IMR-90 (cell line): Measurements from ENCODE around the gene RB1. TPM values are rescaled to one million over a fixed set of nuclear protein-coding genes. Genes with fewer than 3 reads are reported as not detected.

Experiments
- ATAC-seq: fragments of 200-7000 bp; cut with Tn5 transposase; 2 replicates; pipeline ENCODE4 v1.9.1; 2020; ENCODE audit warnings: low read depth, mild to moderate bottlenecking, moderate library complexity
- BruUV-seq: library from RNA; stranded (reverse); fragments of 400-500 nt; replicated peaks from 2 replicates; lab custom pipeline; 2021; lab: Mats Ljungman, UMichigan
- CTCF ChIA-PET: fragments of 300-600 bp; formaldehyde crosslinking; extraction: SDS; loops from one replicate; lab custom pipeline; 2021; ENCODE audit warnings: antibody characterized with exemption; lab: Yijun Ruan, JAX
- POLR2A ChIA-PET: fragments of 300-600 bp; sonication (Branson Sonifier 250); formaldehyde crosslinking; loops from one replicate; lab custom pipeline; 2022; ENCODE audit warnings: antibody characterized with exemption; ENCODE audit not compliant: unreplicated experiment; lab: Charles Lee
- DNase-seq: peaks from one replicate; pipeline ENCODE4 v3.0.0; 2013
- H2AFZ ChIP-seq: replicated peaks from 2 replicates; pipeline ENCODE3; 2013; ENCODE audit warnings: low read length, mild to moderate bottlenecking; ENCODE audit not compliant: poor library complexity
- H2AK5ac ChIP-seq: 2 replicates; pipeline ENCODE4 v1.6.1; 2013; ENCODE audit warnings: low read depth, low read length, inconsistent platforms
- H2AK9ac ChIP-seq: replicated peaks from 2 replicates; pipeline ENCODE3; 2013; ENCODE audit warnings: mild to moderate bottlenecking, low read depth, low read length, moderate library complexity; ENCODE audit not compliant: poor library complexity
- H2BK120ac ChIP-seq: 2 replicates; pipeline ENCODE4 v1.6.1; 2013; ENCODE audit warnings: low read depth, low read length, inconsistent platforms
- H2BK15ac ChIP-seq: 3 replicates; pipeline ENCODE4 v1.6.1; 2013; ENCODE audit warnings: low read depth, low read length, inconsistent platforms
- H2BK20ac ChIP-seq: 2 replicates; pipeline ENCODE4 v1.6.1; 2013; ENCODE audit warnings: low read depth, mild to moderate bottlenecking, inconsistent platforms, low read length, moderate library complexity
- H2BK5ac ChIP-seq: 2 replicates; pipeline ENCODE4 v1.6.1; 2013; ENCODE audit warnings: mild to moderate bottlenecking, low read depth, low read length, inconsistent platforms; ENCODE audit not compliant: poor library complexity, severe bottlenecking
- H3K14ac ChIP-seq: replicated peaks from 2 replicates; pipeline ENCODE4 v1.6.1; 2013; ENCODE audit warnings: low read depth, low read length, inconsistent platforms
- H3K18ac ChIP-seq: 2 replicates; pipeline ENCODE4 v1.6.1; 2013; ENCODE audit warnings: low read depth, low read length, control low read depth
- H3K23ac ChIP-seq: 2 replicates; pipeline ENCODE4 v1.6.1; 2013; ENCODE audit warnings: low read depth, low read length, inconsistent platforms
- H3K27ac ChIP-seq: 2 replicates; pipeline ENCODE4 v1.5.1; 2013; ENCODE audit warnings: mild to moderate bottlenecking, control low read depth, low read length; ENCODE audit not compliant: insufficient read depth
- H3K27me3 ChIP-seq: 2 replicates; pipeline ENCODE4 v1.6.1; 2013; ENCODE audit warnings: low read length; ENCODE audit not compliant: control insufficient read depth, insufficient read depth
- H3K36me3 ChIP-seq: 2 replicates; pipeline ENCODE4 v1.6.1; 2013; ENCODE audit warnings: low read length, mixed read lengths; ENCODE audit not compliant: control insufficient read depth, insufficient read depth
- H3K4ac ChIP-seq: 2 replicates; pipeline ENCODE4 v1.6.1; 2013; ENCODE audit warnings: low read depth, low read length, inconsistent platforms
- H3K4me1 ChIP-seq: 2 replicates; pipeline ENCODE4 v1.6.1; 2013; ENCODE audit warnings: low read length, mixed read lengths; ENCODE audit not compliant: control insufficient read depth, insufficient read depth
- H3K4me2 ChIP-seq: 2 replicates; pipeline ENCODE4 v1.6.1; 2013; ENCODE audit warnings: low read depth, mild to moderate bottlenecking, control low read depth, low read length, moderate library complexity
- H3K4me3 ChIP-seq: 2 replicates; pipeline ENCODE4 v1.5.1; 2013; ENCODE audit warnings: low read depth, mild to moderate bottlenecking, control low read depth, low read length, moderate library complexity; ENCODE audit not compliant: insufficient read depth
- H3K56ac ChIP-seq: 2 replicates; pipeline ENCODE4 v1.6.1; 2013; ENCODE audit warnings: low read length, inconsistent platforms; ENCODE audit not compliant: insufficient read depth; ENCODE audit errors: extremely low read depth
- H3K79me1 ChIP-seq, 2 experiments: 2 replicates each; pipeline ENCODE4 v1.6.1; 2013; ENCODE audit warnings: low read length in 2 of 2, inconsistent platforms in 1 of 2, low read depth in 1 of 2
- H3K9ac ChIP-seq: 2 replicates; pipeline ENCODE4 v1.6.1; 2013; ENCODE audit warnings: low read depth, low read length, control low read depth
- H3K9me1 ChIP-seq: 2 replicates; pipeline ENCODE4 v1.6.1; 2013; ENCODE audit warnings: low read length, inconsistent platforms; ENCODE audit not compliant: insufficient read depth
- H3K9me3 ChIP-seq: 2 replicates; pipeline ENCODE4 v1.6.1; 2013; ENCODE audit warnings: low read length; ENCODE audit not compliant: control insufficient read depth, insufficient read depth
- H4K20me1 ChIP-seq: 2 replicates; pipeline ENCODE4 v1.6.1; 2013; ENCODE audit warnings: low read length, inconsistent platforms; ENCODE audit not compliant: insufficient read depth
- H4K5ac ChIP-seq: 2 replicates; pipeline ENCODE4 v1.6.1; 2013; ENCODE audit warnings: mild to moderate bottlenecking, low read depth, low read length, control low read depth
- H4K8ac ChIP-seq, 2 experiments: 2 replicates each; pipeline ENCODE4 v1.6.1; 2013; ENCODE audit warnings: low read depth in 2 of 2, low read length in 2 of 2, control low read depth in 1 of 2, inconsistent platforms in 1 of 2
- H4K91ac ChIP-seq: 2 replicates; pipeline ENCODE4 v1.6.1; 2013; ENCODE audit warnings: low read depth, low read length, inconsistent platforms; ENCODE audit not compliant: insufficient read depth
- MAZ ChIP-seq: IDR thresholded peaks from 2 replicates; pipeline ENCODE4 v1.6.1; 2012; ENCODE audit warnings: low read depth, mild to moderate bottlenecking, low read length, improper control_type of control experiment, moderate library complexity, borderline replicate concordance
- WGBS, 2 experiments: methylation state at CpG; one replicate each; pipeline versions ENCODE4 v1.1.5 to v1.1.7; 2013; ENCODE audit warnings: missing lambda C conversion rate in 2 of 2; ENCODE audit not compliant: insufficient read length in 1 of 2; ENCODE audit errors: extremely low coverage in 2 of 2; 5-methylcytosine and 5-hydroxymethylcytosine counted together
- dilution Hi-C: fragments of 300-500 bp; cut with HindIII; formaldehyde crosslinking; loops from one replicate; pipeline ENCODE4 v1.14.3; 2018; ENCODE audit warnings: low sequenced_read_pairs; ENCODE audit not compliant: unreplicated experiment
- in situ Hi-C: fragments of 300-500 bp; cut with MboI; formaldehyde crosslinking; loops from 3 replicates; pipeline ENCODE4 v1.14.3; 2019; ENCODE audit warnings: low sequenced_read_pairs, inconsistent platforms, mixed read lengths
- intact Hi-C: fragments of 100-400 bp; cut with micrococcal nuclease; formaldehyde crosslinking; loops from 2 replicates; pipeline ENCODE4 v1.10.0; 2022
- polyA plus RNA-seq, 3 experiments: library from polyadenylated mRNA; depleted of rRNA; stranded (reverse); fragments of >200 nt; gene quantifications; 2 replicates each; pipeline ENCODE4 v1.2.3, GENCODE V29; 2012; ENCODE audit warnings: low replicate concordance in 1 of 3
- total RNA-seq: library from RNA; depleted of rRNA; stranded (reverse); fragments of >200 nt; gene quantifications from 2 replicates; pipeline ENCODE4 v1.2.3, GENCODE V29; 2012
- TF ChIP-seq, protein P1 (sequence below): conservative IDR thresholded peaks from 2 replicates; pipeline ENCODE4 v1.5.1; 2012; ENCODE audit warnings: mild to moderate bottlenecking, low read depth, low read length, improper control_type of control experiment

The RB1 gene
- total and polyA plus RNA-seq, 2 of the 4 experiments (the other 2 are of a cell fraction), result 11.4 to 15.4 TPM

DNA sequence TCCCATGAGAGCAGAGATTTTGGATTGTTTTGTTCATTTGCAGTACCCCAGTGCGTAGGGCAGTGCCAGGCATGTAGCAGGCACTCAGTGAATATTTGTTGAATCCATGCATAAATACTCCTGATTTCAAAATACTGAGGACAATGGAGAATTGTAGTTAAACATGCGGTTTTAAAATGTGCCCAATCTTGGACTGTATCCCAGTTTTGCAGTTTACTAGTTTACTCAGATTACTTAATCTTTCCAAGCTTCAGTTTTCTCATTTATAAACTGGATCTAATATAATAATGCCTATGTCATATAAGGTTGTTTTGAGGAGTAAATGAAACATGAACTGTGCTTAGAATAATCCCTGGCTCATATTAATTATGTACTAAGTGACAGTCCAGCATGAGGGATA, 190.3 kb downstream of the RB1 start:
- no peaks in the 10 kb centered on the region for H3K79me1 ChIP-seq
- no peaks in the 10 kb centered on the region for H3K27me3 ChIP-seq
- no peaks in the 10 kb centered on the region for H3K9me3 ChIP-seq
- no peak overlapping the region for H2AFZ ChIP-seq
- ChIA-PET POLR2A (no interaction called here), CTCF (interaction anchor here (0.8 kb wide), 1 partner anchor 10 kb away, joined by 3 read pairs; no protein-coding TSS in a partner anchor)
- no peak overlapping the region for H4K5ac ChIP-seq
- no CpG with 5 or more reads among the region's 2 CpGs for WGBS, 2 experiments
- DNase-seq (peak; percentile 12), ATAC-seq (no peak)
- no peak overlapping the region for H3K18ac ChIP-seq
- no peak overlapping the region for H2AK5ac ChIP-seq
- BruUV-seq, result no TSS peak
- in situ Hi-C loops, result no loop called here
- no peak overlapping the region for H2BK120ac ChIP-seq
- H3K14ac ChIP-seq, result no peak overlapping the region
- no peak overlapping the region for H4K91ac ChIP-seq
- TF ChIP-seq MAZ, result no peak
- TF ChIP-seq, protein P1, sequence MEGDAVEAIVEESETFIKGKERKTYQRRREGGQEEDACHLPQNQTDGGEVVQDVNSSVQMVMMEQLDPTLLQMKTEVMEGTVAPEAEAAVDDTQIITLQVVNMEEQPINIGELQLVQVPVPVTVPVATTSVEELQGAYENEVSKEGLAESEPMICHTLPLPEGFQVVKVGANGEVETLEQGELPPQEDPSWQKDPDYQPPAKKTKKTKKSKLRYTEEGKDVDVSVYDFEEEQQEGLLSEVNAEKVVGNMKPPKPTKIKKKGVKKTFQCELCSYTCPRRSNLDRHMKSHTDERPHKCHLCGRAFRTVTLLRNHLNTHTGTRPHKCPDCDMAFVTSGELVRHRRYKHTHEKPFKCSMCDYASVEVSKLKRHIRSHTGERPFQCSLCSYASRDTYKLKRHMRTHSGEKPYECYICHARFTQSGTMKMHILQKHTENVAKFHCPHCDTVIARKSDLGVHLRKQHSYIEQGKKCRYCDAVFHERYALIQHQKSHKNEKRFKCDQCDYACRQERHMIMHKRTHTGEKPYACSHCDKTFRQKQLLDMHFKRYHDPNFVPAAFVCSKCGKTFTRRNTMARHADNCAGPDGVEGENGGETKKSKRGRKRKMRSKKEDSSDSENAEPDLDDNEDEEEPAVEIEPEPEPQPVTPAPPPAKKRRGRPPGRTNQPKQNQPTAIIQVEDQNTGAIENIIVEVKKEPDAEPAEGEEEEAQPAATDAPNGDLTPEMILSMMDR, result no peak
- no peak overlapping the region for H3K4ac ChIP-seq
- H3K4me1 ChIP-seq, result no peaks in the 10 kb centered on the region
- no peak overlapping the region for H2BK15ac ChIP-seq
- intact Hi-C loops, result no loop called here
- no peak overlapping the region for H2BK20ac ChIP-seq
- no peak overlapping the region for H3K4me2 ChIP-seq
- no peak overlapping the region for H3K27ac ChIP-seq
- no peak overlapping the region for H2AK9ac ChIP-seq
- H4K20me1 ChIP-seq, result no peaks in the 10 kb centered on the region
- H3K4me3 ChIP-seq, result no peak overlapping the region
- no peak overlapping the region for H2BK5ac ChIP-seq
- dilution Hi-C loops, result no loop called here
- no peak overlapping the region for H4K8ac ChIP-seq
- no peaks in the 10 kb centered on the region for H3K36me3 ChIP-seq
- no peak overlapping the region for H3K9ac ChIP-seq
- H3K23ac ChIP-seq, result no peak overlapping the region
- no peaks in the 10 kb centered on the region; the same call in 1 of the 2 replicates for H3K9me1 ChIP-seq
- no peak overlapping the region for H3K56ac ChIP-seq
